ENCODE results near the gene PATE1.

DNA sequence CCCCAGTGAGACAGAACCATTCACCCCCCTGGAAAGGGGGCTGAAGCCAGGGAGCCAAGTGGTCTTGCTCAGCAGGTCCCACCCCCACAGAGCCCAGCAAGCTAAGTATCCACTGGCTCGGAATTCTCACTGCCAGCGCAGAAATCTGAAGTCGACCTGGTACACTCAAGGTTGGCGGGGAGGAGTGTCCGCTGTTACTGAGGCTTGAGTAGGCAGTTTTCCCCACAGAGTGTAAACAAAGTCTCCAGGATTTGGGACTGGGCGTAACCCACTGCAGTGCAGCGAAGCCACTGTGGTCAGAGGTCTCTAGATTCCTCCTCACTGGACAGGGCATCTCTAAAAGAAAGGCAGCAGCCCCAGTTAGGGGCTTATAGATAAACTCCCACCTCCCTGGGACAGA lies 10.0 kb downstream of the PATE1 start:
- no peak for TF ChIP-seq POLR2A (IDR thresholded peaks at IDR 0.05; ENCODE audit: low read depth, low read length)
- no peak for TF ChIP-seq POLR2AphosphoS5 (IDR thresholded peaks at IDR 0.05; ENCODE audit: low read depth, low read length)

Data from GM12891 (cell line).